Sigmoid colon (tissue), 4 donors: ENCODE data around the gene SPATC1L.

Experiments
- POLR2A ChIP-seq, 2 donors: fragments of 450-650 bp; IDR thresholded peaks; one replicate each; pipeline ENCODE4 v1.6.1; 2016; ENCODE audit warnings: antibody characterized with exemption in 2 of 2, mild to moderate bottlenecking in 2 of 2, moderate library complexity in 2 of 2
- POLR2AphosphoS5 ChIP-seq, 4 donors: sonication (generic); formaldehyde crosslinking; IDR thresholded peaks; one replicate each; pipeline ENCODE4 v1.6.1; 2017; ENCODE audit warnings: antibody characterized with exemption in 4 of 4

DNA sequence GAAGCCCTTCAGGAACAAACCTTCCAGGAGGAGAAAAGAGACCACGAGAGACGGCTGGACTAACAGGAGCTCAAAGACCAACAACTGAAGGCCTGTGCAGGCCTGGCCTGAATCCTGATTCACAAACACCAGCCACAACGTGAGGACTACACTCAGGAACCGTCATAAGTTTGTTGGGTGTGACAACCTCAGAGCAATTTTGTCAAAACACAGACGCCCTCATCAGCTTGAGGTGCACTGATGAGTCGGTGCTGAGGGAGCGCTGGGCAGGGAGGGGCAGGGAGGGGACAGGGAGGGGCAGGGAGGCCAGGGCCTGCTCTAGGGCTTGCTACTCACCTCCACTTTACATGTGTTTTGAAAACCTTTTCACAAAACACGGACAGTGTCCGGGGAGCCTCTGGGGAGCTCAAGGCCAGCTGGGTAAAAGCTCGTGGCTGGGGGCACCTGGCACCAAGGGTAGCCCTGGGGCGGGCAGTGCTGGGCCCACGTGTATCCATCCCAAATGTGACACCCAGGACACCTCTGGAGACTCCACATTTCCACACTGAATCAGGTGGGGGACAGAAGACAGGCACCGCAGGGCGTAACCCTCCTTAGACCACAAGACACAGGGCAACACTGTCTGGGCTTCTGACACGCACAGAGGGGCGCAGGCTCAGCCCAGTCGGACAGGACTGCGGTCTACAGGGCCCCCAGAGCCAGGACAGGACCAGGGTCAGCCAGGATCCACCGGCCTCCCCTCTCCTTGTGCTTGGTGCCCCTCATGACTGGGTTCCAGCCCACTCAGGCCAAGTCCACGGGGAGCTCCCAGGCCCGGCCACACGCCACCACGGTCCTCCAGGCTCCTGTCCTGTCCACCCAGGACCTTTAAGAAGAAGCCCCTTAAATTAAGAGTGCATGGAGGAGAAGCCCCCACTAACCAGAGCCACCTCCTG lies 27.8 kb upstream of the SPATC1L start:
- TF ChIP-seq POLR2AphosphoS5 (IDR thresholded peaks at IDR 0.05) (no peak), POLR2A (IDR thresholded peaks at IDR 0.05) (no peak)
